Neural crest cell (in vitro differentiated cells): ENCODE measurements around the gene ACAN. TPM values are rescaled to one million over a fixed set of nuclear protein-coding genes. Genes with fewer than 3 reads are reported as not detected.

Source experiments
- DNase-seq: peaks from one replicate; pipeline ENCODE4 v3.0.0; 2021; ENCODE audit warnings: low read depth, mixed read lengths, low spot score
- H3K27ac Mint-ChIP-seq: one replicate; pipeline ENCODE4 v1.8.0; 2021; ENCODE audit warnings: mild to moderate bottlenecking, mixed read lengths; ENCODE audit not compliant: unreplicated experiment
- H3K27me3 Mint-ChIP-seq: 2 replicates; pipeline ENCODE4 v1.8.0; 2021; ENCODE audit warnings: low read depth, mild to moderate bottlenecking, mixed read lengths
- H3K36me3 Mint-ChIP-seq: 2 replicates; pipeline ENCODE4 v1.8.0; 2021; ENCODE audit warnings: low read depth, mild to moderate bottlenecking, mixed read lengths
- H3K4me1 Mint-ChIP-seq: 2 replicates; pipeline ENCODE4 v1.8.0; 2021; ENCODE audit warnings: mixed read lengths
- H3K4me3 Mint-ChIP-seq: one replicate; pipeline ENCODE4 v1.8.0; 2021; ENCODE audit warnings: mild to moderate bottlenecking, mixed read lengths
- H3K9me3 Mint-ChIP-seq: 2 replicates; pipeline ENCODE4 v1.8.0; 2021; ENCODE audit warnings: mixed read lengths
- CTCF ChIP-seq: fragments of 200-600 bp; sonication (generic); conservative IDR thresholded peaks from 2 replicates; pipeline ENCODE4 v1.5.0; 2021; ENCODE audit warnings: antibody characterized with exemption, mild to moderate bottlenecking
- total RNA-seq: library from RNA; stranded (reverse); gene quantifications from 2 replicates; pipeline ENCODE4 v1.2.1, GENCODE V29; 2021

Gene ACAN
- total RNA-seq, 1 donor from 2014 or later: 0.54 TPM

DNA sequence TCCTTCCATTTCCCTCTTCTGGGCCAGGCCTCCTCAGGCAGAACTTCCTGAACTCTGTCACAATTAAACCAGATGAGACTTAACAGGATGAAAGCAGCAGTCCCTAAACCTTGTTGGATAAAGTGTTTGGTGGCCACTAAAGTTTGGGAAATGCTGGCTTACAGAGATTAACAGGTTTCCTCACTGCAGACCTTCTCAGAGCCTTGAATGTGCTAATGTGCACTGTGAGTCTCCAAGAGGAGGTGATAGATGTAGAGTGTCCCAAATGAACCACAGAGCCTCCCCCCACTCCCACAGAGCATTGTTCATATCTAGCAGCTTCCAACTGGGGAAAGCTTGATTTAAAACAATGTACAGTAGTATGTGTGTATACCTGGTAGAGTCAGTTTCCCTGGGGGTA lies 49.2 kb downstream of the ACAN start:
- Mint-ChIP-seq H3K36me3 (no peaks in the 10 kb centered on the region), H3K27me3 (peaks cover 2% of the 10 kb centered on the region), H3K4me1 (no peaks in the 10 kb centered on the region), H3K4me3 (no peak overlapping the region), H3K9me3 (no peaks in the 10 kb centered on the region), H3K27ac (no peak overlapping the region)
- TF ChIP-seq CTCF: no peak
- no peak for DNase-seq

DNA sequence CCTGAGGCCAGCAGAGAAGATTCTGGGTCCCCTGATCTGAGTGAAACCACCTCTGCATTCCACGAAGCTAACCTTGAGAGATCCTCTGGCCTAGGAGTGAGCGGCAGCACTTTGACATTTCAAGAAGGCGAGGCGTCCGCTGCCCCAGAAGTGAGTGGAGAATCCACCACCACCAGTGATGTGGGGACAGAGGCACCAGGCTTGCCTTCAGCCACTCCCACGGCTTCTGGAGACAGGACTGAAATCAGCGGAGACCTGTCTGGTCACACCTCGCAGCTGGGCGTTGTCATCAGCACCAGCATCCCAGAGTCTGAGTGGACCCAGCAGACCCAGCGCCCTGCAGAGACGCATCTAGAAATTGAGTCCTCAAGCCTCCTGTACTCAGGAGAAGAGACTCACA lies 55.7 kb downstream of the ACAN start:
- DNase-seq: no peak

DNA sequence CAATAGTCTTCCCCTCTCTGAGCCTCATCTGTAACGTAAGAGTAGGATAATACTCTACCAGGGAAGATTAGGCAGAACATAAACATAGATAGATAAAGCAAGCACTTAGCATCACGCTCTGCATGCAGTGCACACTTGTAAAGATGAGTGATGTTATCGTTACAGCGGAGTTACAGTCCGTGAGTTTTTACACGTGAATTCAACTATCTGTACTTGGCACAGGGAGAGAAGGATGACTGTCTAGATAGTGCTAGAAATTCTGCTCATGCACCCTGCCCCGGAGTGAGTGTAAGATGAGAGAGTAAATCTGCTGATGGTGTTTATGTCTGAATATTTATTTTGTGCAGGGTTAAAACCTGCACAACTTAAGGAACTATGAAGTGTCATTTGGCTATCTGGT lies 56.3 kb downstream of the ACAN start:
- Mint-ChIP-seq H3K4me1 (no peaks in the 10 kb centered on the region), H3K36me3 (no peaks in the 10 kb centered on the region), H3K4me3 (no peak overlapping the region), H3K9me3 (no peaks in the 10 kb centered on the region), H3K27ac (no peak overlapping the region), H3K27me3 (peaks cover 3% of the 10 kb centered on the region)
- DNase-seq: no peak
- TF ChIP-seq CTCF: no peak

More for the DNA sequence above, 55.7 kb downstream of the ACAN start:
- Mint-ChIP-seq H3K36me3 (no peaks in the 10 kb centered on the region), H3K4me3 (no peak overlapping the region), H3K4me1 (no peaks in the 10 kb centered on the region), H3K27me3 (peaks cover 4% of the 10 kb centered on the region), H3K27ac (no peak overlapping the region), H3K9me3 (no peaks in the 10 kb centered on the region)
- no peak for TF ChIP-seq CTCF

DNA sequence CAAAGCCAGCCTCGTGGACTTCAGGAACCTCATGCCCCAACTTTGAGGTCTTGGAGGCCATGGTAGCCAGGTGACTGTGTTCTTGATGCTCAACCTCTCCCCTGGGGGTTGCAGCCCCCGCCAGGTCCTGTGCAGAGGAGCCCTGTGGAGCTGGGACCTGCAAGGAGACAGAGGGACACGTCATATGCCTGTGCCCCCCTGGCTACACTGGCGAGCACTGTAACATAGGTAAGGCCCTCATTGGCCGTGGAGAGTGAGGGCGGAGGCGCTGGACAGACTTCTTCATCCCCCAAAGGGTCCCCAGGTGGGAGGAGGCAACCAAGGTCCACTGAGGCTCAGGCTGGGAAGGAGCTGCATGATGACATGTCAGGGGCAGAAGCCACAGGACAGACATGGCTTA lies 57.0 kb downstream of the ACAN start:
- no peaks in the 10 kb centered on the region for H3K9me3 Mint-ChIP-seq
- H3K4me1 Mint-ChIP-seq: no peaks in the 10 kb centered on the region
- no peaks in the 10 kb centered on the region for H3K36me3 Mint-ChIP-seq
- DNase-seq: no peak
- no peak for TF ChIP-seq CTCF
- H3K27me3 Mint-ChIP-seq: peaks cover 2% of the 10 kb centered on the region
- H3K27ac Mint-ChIP-seq: no peak overlapping the region
- H3K4me3 Mint-ChIP-seq: no peak overlapping the region

GRCh38 chr15:88863412-88863811 lies 60.2 kb downstream of the ACAN start:
- Mint-ChIP-seq H3K9me3 (peaks cover 4% of the 10 kb centered on the region), H3K4me1 (no peaks in the 10 kb centered on the region)

More at GRCh38 chr15:88863412-88863811, 60.2 kb downstream of the ACAN start:
- H3K4me3 Mint-ChIP-seq: no peak overlapping the region
- DNase-seq: no peak
- H3K27me3 Mint-ChIP-seq: peaks cover 2% of the 10 kb centered on the region
- H3K27ac Mint-ChIP-seq: no peak overlapping the region
- no peaks in the 10 kb centered on the region for H3K36me3 Mint-ChIP-seq
- no peak for TF ChIP-seq CTCF
